Measurements from ENCODE around the gene NUDT17.

NUDT17 gene

GRCh38 chr1:145849356-145850160, 4.1 kb downstream of the NUDT17 start:
- TF ChIP-seq CTCF (IDR thresholded peaks at IDR 0.05; ENCODE audit: extremely low read depth, missing control alignments), result peak; percentile 26
- DNase-seq (ENCODE audit: low spot score), result no peak

- TF ChIP-seq CTCF (IDR thresholded peaks at IDR 0.05; ENCODE audit: extremely low read depth, missing control alignments), result peak; percentile 42
- DNase-seq (ENCODE audit: low spot score), result no peak
These were observed 10.1 kb downstream of the NUDT17 start for GRCh38 chr1:145855426-145855948.

DNA sequence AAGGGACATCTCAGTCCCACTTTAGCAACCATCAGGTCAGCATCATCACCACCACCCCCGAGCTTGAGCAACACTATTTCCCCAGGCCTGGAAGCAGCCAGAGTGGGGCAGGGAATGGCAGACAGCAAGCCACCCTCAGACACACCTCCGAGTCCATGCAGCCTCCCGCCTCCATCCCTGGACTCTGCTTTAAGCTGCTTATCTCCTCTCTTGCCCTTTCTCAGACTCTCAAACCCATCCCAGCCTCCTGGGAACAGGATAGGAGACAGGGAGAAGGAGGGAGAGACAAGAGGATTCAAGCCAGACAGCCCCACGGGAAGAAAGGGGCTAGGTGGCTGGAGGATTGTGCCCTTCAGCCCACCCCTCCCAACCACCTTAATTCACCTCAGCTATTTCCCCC, 11.7 kb downstream of the NUDT17 start:
- DNase-seq (ENCODE audit: low spot score), result no peak
- TF ChIP-seq CTCF (IDR thresholded peaks at IDR 0.05; ENCODE audit: extremely low read depth, missing control alignments), result no peak

DNA sequence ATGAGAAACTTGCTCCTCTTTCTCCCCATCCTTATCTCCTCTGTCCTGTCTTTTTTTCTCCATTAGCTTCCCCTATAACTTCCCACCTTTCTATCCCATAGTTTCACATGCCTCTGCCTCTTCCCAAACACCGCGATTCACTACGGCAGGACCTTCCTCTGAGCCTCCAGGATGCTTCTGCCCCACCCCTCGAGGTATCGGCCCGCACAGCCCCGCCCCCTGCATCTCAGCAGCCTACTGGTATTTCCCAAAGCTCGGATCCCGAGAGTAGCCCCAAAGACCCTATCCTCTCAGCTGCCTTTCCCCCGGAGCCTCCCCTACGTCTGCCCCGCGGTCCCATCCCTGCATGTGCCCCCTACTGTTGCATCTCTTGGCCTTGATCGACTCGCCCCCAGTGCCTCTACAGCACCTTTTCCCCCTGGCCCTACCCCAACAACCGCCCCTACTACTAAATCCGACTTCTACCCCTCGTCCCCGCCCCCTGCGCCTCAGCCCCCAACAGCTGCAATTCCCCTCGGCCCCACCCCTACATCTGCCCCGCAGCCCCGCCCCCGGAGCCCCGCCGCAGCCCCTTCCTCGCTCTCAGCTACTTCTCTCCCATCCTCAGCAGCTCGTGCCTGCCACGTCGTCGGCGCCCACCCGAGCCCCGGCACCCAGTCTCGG, 12.9 kb downstream of the NUDT17 start:
- no peak for TF ChIP-seq CTCF (IDR thresholded peaks at IDR 0.05; ENCODE audit: extremely low read depth, missing control alignments)
- peak; percentile 63 for DNase-seq (ENCODE audit: low spot score)

DNA sequence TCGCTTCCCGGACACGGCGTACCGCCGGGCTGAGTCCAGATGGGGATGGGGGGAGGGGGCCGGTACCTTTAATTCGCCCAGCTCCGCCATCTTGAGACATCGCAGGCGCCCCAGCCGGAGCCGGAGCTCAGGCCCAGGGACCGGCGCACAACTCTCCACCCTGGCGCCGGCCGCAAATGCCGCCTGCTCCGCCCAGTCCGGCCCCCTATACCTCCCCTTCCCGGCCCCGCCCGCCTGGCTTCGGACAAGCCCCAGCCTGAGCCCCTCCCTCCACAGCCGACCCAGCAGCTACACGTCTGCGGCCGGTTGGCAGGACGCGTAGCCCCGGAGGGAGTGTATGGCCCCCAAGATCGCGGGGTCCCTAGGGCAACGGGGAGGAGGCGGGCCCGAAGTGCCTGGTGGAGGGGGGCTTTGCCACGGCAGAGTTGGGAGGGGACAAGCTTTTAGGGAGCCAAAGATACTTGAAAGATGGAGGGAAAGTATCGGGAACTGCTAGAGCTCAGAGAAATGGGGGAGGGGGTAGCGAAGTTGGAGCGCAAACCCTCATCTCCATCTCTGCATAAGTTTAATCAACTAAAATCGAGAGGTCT, 13.6 kb downstream of the NUDT17 start, which contains the start of gene PIAS3:
Gene PIAS3 (minus strand): TSS at position 181 of the 590 bp plus-strand sequence. CDS start 91 bp downstream, at position 90.
- no peak for TF ChIP-seq CTCF (IDR thresholded peaks at IDR 0.05; ENCODE audit: extremely low read depth, missing control alignments)
- peak; percentile 99 for DNase-seq (ENCODE audit: low spot score)

DNA sequence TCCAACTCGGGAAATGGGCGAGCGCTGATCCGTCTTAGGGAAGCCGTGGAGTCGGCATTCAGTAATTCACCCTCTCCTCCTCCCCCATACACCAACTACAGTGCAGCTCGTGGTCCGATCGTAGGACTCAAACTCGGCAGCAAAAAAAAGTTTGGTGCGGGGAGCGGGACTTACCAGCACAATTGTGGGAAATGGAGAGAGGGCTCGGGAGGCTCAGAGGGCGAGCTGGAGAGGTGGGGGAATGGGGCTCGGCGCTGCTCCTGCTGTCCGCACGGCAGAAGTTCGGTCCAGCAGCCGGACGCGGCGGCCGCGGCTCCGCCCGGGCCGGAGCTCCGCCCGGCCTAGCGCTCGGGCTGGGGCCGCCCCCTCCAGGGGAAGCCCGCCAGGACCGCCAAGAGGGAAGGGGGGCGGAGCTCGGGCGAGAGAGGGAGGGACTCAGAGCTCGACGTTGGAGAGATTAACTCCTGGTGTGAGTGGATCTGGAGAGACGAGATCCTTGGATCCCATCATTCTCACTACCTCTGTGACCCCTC, 14.1 kb downstream of the NUDT17 start:
- DNase-seq (ENCODE audit: low spot score), result peak; percentile 93
- TF ChIP-seq CTCF (IDR thresholded peaks at IDR 0.05; ENCODE audit: extremely low read depth, missing control alignments), result no peak
